HG03457 (cell line): Measurements from ENCODE around the gene USP9Y.
"Not testable (repeated sequence)": the region's sequence is repeated elsewhere in the genome, so short reads cannot be mapped to it uniquely, and the experiment has no call there.

Source experiments
- ATAC-seq: cut with Tn5 transposase; IDR thresholded peaks from one replicate; pipeline ENCODE4 v1.9.1; 2021; ENCODE audit warnings: moderate number of reproducible peaks; ENCODE audit not compliant: unreplicated experiment

The USP9Y gene

GRCh38 chrY:12701181-12701695 lies at the start of gene USP9Y:
Gene USP9Y (plus strand): TSS chrY:12701231. CDS start chrY:12709448, 8,217 bp downstream.
- no peak for ATAC-seq

DNA sequence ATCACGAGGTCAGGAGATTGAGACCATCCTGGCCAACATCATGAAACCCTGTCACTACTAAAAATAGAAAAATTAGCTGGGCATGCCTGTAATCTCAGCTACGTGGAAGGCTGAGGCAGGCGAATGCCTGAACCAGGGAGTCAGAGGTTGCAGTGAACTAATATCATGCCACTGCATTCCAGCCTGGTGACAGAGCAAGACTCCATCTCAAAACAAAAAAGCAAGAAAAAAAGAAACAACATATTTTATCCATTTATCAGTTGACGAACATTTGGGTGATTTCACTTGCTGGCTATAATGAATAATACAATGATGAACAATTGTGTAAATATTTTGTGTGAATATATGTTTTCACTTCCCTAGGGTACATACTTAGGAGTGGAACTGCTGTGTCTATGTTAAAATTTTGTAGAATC lies 49.4 kb upstream of the USP9Y start:
- no peak for ATAC-seq

- ATAC-seq, result peak; percentile 52
Measured at GRCh38 chrY:12661745-12662681, 39.0 kb upstream of the USP9Y start.

- ATAC-seq, result peak; percentile 41
Measured at GRCh38 chrY:12662745-12663591, 38.1 kb upstream of the USP9Y start.

GRCh38 chrY:12663845-12664244 lies 37.2 kb upstream of the USP9Y start:
- ATAC-seq, result not testable (repeated sequence)

GRCh38 chrY:12678111-12678510 lies 22.9 kb upstream of the USP9Y start:
- ATAC-seq, result no peak

DNA sequence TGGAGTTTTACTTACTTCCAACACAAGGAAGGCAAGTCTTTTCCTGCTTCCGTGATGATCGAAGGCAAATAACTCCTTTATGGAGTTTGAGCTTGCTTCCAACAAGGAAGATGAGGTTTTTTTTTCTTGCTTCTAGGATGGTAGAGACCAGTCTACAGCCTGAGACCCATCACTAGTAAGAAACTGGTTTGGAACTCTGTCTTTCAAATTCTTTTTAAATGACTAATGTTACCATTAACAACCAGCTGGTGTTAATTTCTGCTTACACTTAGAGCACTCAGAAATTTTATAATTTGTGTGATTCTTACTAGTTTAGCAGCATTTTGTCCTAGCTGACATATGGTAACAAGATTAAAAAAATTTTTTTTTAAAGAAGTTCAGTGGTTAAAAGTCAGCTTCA lies 19.5 kb upstream of the USP9Y start:
- no peak for ATAC-seq

DNA sequence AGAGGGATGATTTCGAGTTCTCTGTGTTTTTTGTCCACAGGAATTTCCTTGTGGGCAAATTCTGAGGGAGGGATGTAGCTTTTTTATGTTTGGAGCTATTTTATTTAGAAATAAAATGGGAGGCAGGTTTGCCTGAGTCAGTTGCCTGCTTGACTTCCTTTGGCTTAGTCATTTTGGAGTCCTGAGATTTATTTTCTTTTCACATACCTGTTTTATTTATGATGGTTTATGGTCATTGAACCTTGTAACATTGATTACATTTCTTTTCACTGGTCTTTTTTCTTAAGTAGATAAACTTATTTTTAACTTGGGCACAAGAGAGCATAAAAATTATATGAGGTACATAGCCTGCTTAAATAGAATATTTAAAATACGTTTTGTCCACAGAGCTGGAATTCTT lies 12.7 kb upstream of the USP9Y start:
- ATAC-seq, result no peak

- no peak for ATAC-seq
Measured at GRCh38 chrY:12700087-12700486, 944 bp upstream of the USP9Y start.

- no peak for ATAC-seq
Measured at GRCh38 chrY:12702174-12702573, 1.1 kb downstream of the USP9Y start.

DNA sequence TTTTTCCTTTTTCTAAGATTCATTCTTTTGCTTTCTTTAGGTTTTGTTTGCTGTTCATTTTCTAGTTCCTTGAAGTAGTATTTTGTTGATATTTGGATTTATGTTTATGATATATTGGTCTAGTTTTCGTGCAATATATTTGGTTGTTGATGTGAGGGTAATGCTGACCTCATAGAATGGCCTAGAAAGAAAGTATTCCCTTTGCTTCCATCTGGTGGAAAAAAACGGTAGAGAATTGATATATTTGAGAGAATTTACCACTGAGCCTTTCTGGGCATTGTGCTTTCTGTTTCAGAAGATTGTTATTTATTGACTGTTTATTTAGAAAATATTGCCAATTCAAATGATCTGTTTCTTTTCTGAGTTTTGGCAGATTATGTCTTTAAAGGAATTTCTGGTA lies 9.4 kb downstream of the USP9Y start:
- no peak for ATAC-seq

DNA sequence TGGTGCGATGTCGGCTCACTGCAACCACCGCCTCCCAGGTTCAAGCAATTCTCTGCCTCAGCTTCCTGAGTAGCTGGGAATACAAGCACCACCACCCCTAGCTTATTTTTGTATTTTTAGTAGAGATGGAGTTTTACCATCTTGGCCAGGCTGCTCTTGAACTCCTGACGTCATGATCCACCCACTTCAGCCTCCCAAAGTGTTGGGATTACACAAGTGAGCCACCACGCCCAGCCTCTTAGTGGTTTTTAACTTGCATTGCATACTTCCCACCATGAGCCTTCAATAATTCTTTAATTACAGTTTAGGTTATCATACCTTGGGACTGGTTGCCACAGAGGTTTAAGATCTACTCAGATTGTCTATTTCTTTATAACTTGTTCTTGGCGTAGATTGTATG lies 14.3 kb downstream of the USP9Y start:
- no peak for ATAC-seq

GRCh38 chrY:12729746-12730145 lies 28.7 kb downstream of the USP9Y start:
- no peak for ATAC-seq

DNA sequence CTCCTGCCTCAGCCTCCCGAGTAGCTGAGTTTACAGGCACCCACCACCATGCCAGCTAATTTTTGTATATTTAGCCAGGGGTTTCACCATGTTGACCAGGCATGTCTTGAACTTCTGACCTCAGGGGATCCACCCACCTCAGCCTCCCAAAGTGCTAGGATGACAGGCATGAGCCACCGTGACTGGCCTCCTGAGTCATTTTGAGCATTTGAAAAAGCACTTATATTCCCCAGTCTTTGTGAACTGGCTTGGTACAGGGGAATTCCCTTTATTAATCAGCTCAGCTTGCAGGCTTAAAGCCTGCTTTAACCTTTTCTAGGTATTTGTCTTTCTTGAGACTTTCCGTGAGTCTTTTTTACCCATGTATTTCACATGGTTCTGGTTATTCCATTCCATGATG lies 32.6 kb downstream of the USP9Y start:
- ATAC-seq, result peak; percentile 82

DNA sequence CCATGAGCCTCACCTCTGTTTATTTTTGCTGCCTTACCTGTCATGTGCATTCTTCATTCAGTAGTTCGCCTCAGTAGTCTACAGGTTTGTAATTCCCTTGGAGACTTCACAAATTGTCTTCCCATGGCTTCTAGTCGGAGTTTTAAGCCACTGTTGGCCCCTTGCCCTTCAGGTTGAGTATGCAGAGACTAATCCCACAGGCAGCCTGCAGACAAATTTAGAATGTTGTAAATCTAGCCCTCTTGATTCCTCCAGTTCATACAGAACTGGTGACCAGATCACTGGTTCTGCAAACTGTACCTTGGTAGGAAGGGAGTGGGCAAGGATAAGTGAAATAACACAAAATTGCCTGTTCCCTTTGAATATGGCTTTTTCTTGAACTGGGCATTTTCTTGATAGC lies 33.0 kb downstream of the USP9Y start:
- ATAC-seq, result no peak

- no peak for ATAC-seq
Measured at GRCh38 chrY:12741414-12741813, 40.4 kb downstream of the USP9Y start.

- ATAC-seq, result no peak
Measured at GRCh38 chrY:12742725-12743124, 41.7 kb downstream of the USP9Y start.

GRCh38 chrY:12744091-12744490 lies 43.1 kb downstream of the USP9Y start:
- no peak for ATAC-seq

- ATAC-seq, result no peak
Measured at GRCh38 chrY:12749293-12749692, 48.3 kb downstream of the USP9Y start.

DNA sequence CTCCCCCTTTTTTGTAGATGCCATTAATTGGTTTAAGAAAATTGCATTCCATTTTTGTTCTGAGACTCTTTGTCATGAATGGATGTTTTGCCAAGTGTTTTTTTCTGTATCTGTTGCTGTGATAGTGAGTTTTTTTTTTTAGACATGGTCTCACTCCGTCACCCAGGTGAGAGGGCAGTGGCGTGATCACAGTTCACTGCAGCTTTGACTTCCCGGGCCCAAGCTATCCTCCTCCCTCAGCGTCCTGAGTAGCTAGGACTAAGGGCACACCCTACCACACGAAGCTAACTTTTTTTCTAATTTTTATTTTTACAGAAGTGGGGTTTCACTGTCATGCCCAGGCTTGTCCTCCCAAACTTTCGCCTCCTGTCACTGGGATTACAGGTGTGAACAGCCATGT lies 51.8 kb downstream of the USP9Y start:
- ATAC-seq, result no peak

- no peak for ATAC-seq
Measured at GRCh38 chrY:12756021-12756420, 55.0 kb downstream of the USP9Y start.

- no peak for ATAC-seq
Measured at GRCh38 chrY:12765976-12766375, 64.9 kb downstream of the USP9Y start.
